ENCODE measurements around the gene TMEM259.

Gene TMEM259

GRCh38 chr19:1015061-1015781 is 5.7 kb downstream of the TMEM259 start:
- DNase-seq: no peak

- no peak for DNase-seq
These were observed 6.5 kb downstream of the TMEM259 start for GRCh38 chr19:1014161-1015060.

GRCh38 chr19:1013218-1013617 is 7.7 kb downstream of the TMEM259 start:
- DNase-seq: no peak

GRCh38 chr19:1012334-1012733 is 8.6 kb downstream of the TMEM259 start:
- DNase-seq: no peak

- no peak for DNase-seq
These were observed 9.0 kb downstream of the TMEM259 start for GRCh38 chr19:1011831-1012333.

GRCh38 chr19:1010586-1011510 is 10.1 kb downstream of the TMEM259 start:
- DNase-seq: no peak

- no peak for DNase-seq
These were observed 10.9 kb downstream of the TMEM259 start for GRCh38 chr19:1009981-1010538.

- DNase-seq: no peak
These were observed 11.6 kb downstream of the TMEM259 start for GRCh38 chr19:1009041-1009980.

- DNase-seq: no peak
These were observed 12.5 kb downstream of the TMEM259 start for GRCh38 chr19:1008268-1009040.

GRCh38 chr19:1007399-1008251 is 13.3 kb downstream of the TMEM259 start:
- DNase-seq: no peak

GRCh38 chr19:1006711-1007398 is 14.1 kb downstream of the TMEM259 start:
- DNase-seq: no peak

GRCh38 chr19:1004803-1005664 is 15.9 kb downstream of the TMEM259 start:
- DNase-seq: no peak

GRCh38 chr19:1004204-1004802 is 16.6 kb downstream of the TMEM259 start:
- no peak for DNase-seq

GRCh38 chr19:1003283-1003682 is 17.6 kb downstream of the TMEM259 start:
- no peak for DNase-seq

- no peak for DNase-seq
These were observed 18.3 kb downstream of the TMEM259 start for GRCh38 chr19:1002600-1002999.

- peak; percentile 71 for DNase-seq
These were observed 19.3 kb downstream of the TMEM259 start for GRCh38 chr19:1001538-1002166.
